ENCODE measurements around the gene GTSE1. TPM values are rescaled to one million over a fixed set of nuclear protein-coding genes. Genes with fewer than 3 reads are reported as not detected.

GTSE1 gene
- total and polyA plus RNA-seq, 2 of the 13 experiments (the other 11 are each of a cell fraction or from before 2014, with no cell fraction given), result 10.7 to 13.5 TPM

DNA sequence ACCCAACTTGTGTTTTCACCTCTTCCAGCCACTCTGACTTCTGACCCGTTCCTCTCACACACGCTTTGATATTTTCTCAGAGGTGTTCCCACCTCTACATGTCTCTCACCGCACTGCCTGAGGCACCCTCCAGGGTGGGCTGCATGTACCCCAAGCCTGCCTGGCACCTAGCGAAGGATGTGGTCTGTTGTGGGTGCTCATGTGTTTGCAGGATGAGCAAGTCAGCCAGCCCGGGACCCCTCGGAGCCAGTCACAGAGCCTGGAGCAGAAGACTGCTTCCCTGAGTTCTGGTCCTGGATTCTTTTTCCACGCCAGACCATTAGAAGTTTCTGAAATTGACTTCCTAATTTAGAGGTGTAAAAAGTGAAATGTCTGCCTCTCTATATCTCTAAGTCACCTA, 3.8 kb downstream of the GTSE1 start:
- no peak for DNase-seq (ENCODE audit: low spot score)
- intact Hi-C loops (cut with micrococcal nuclease; ENCODE audit: unreplicated experiment) (no loop called here), in situ Hi-C loops (cut with HindIII; ENCODE audit: extremely low pct_ligation_motif_present, low pct_unique_long_range_greater_than_20kb) (no loop called here)
- no TSS peak for BruUV-seq (replicated peaks)
- ATAC-seq, result no peak
- Histone ChIP-seq H3K9me3 (ENCODE audit: low read length) (no peaks in the 10 kb centered on the region), H3K4me1 (ENCODE audit: insufficient read depth, low read length) (peaks cover 42% of the 10 kb centered on the region), H2AFZ (ENCODE audit: low read length) (no peak overlapping the region), H3K27me3 (ENCODE audit: control insufficient read depth in 1 of 2, insufficient read depth in 2 of 2, low read length in 2 of 2) (no peaks in the 10 kb centered on the region; a peak in 1 of 5 replicates), H3K27ac (ENCODE audit: extremely low read length, insufficient read depth, low read length) (no peak overlapping the region), H3K4me2 (ENCODE audit: low read depth, low read length) (no peak overlapping the region), H4K20me1 (ENCODE audit: insufficient read depth, low read length) (no peaks in the 10 kb centered on the region), H3K4me3 (replicated peaks in 1 of 3; ENCODE audit: insufficient read depth in 1 of 3, low read depth in 2 of 3, low read length in 3 of 3) (no peak overlapping the region), H3K9ac (ENCODE audit: insufficient read depth, low read depth, low read length) (no peak overlapping the region), H3K79me2 (ENCODE audit: insufficient read depth, low read length) (peaks cover 47% of the 10 kb centered on the region), H3K36me3 (replicated peaks in 1 of 2; ENCODE audit: control insufficient read depth in 1 of 2, insufficient read depth in 2 of 2, low read length in 2 of 2) (peaks cover 2 to 34% of the 10 kb centered on the region in 2 experiments)
- WGBS (ENCODE audit: low lambda C conversion rate), result over 99% methylated on average over 7 of the region's 7 CpGs
- CTCF ChIA-PET (ENCODE audit: low intra/inter-chr PET ratio, low total read pairs), result no interaction called here
- POLR2A ChIA-PET, result no interaction called here
- no peak for FAIRE-seq
- no peak for TF ChIP-seq ZNF407 (CRISPR knock-in tag; IDR thresholded peaks at IDR 0.05; ENCODE audit: not compliant biosample characterization)
- no peak for TF ChIP-seq NR3C1 (CRISPR knock-in tag; IDR thresholded peaks at IDR 0.05)
- TF ChIP-seq ZFYVE20 (CRISPR knock-in tag; IDR thresholded peaks at IDR 0.05; ENCODE audit: borderline replicate concordance, low read depth), result no peak
- TF ChIP-seq, protein P1, sequence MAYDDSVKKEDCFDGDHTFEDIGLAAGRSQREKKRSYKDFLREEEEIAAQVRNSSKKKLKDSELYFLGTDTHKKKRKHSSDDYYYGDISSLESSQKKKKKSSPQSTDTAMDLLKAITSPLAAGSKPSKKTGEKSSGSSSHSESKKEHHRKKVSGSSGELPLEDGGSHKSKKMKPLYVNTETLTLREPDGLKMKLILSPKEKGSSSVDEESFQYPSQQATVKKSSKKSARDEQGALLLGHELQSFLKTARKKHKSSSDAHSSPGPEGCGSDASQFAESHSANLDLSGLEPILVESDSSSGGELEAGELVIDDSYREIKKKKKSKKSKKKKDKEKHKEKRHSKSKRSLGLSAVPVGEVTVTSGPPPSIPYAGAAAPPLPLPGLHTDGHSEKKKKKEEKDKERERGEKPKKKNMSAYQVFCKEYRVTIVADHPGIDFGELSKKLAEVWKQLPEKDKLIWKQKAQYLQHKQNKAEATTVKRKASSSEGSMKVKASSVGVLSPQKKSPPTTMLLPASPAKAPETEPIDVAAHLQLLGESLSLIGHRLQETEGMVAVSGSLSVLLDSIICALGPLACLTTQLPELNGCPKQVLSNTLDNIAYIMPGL (CRISPR knock-in tag; IDR thresholded peaks at IDR 0.05; ENCODE audit: borderline replicate concordance in 1 of 2, low read depth in 1 of 2), result no peak
- TF ChIP-seq ZHX2 (IDR thresholded peaks at IDR 0.05; ENCODE audit: low read depth), result no peak
- no peak for TF ChIP-seq ZHX2 (CRISPR knock-in tag; IDR thresholded peaks at IDR 0.05; ENCODE audit: borderline replicate concordance)

All from HepG2 (cell line).